DLD1 (cell line): Measurements from ENCODE around the gene ADAMTS13.
"Not testable (repeated sequence)": the region's sequence is repeated elsewhere in the genome, so short reads cannot be mapped to it uniquely, and the experiment has no call there.

Source experiments
- in situ Hi-C: cut with HindIII; loops from 2 replicates; pipeline ENCODE4 v1.10.0; 2017; ENCODE audit warnings: low sequenced_read_pairs

Gene ADAMTS13

GRCh38 chr9:133451865-133452264 lies 29.7 kb downstream of the ADAMTS13 start:
- in situ Hi-C loops = not testable (repeated sequence)

GRCh38 chr9:133452562-133452961 lies 30.4 kb downstream of the ADAMTS13 start:
- in situ Hi-C loops = no loop called here

- in situ Hi-C loops = no loop called here
These were observed 31.5 kb downstream of the ADAMTS13 start for GRCh38 chr9:133453651-133454050.

- in situ Hi-C loops = no loop called here
These were observed 32.2 kb downstream of the ADAMTS13 start for GRCh38 chr9:133454325-133454724.

- in situ Hi-C loops = no loop called here
These were observed 32.9 kb downstream of the ADAMTS13 start for GRCh38 chr9:133454943-133455673.

- in situ Hi-C loops = no loop called here
These were observed 33.8 kb downstream of the ADAMTS13 start for GRCh38 chr9:133455936-133456335.

- in situ Hi-C loops = no loop called here
These were observed 34.2 kb downstream of the ADAMTS13 start for GRCh38 chr9:133456409-133456808.

- in situ Hi-C loops = no loop called here
These were observed 35.1 kb downstream of the ADAMTS13 start for GRCh38 chr9:133457233-133457632.

- in situ Hi-C loops = no loop called here
These were observed 35.6 kb downstream of the ADAMTS13 start for GRCh38 chr9:133457748-133458147.

GRCh38 chr9:133458643-133459312 lies 36.6 kb downstream of the ADAMTS13 start:
- in situ Hi-C loops = no loop called here

- in situ Hi-C loops = no loop called here
These were observed 37.6 kb downstream of the ADAMTS13 start, which contains the start of gene CACFD1 for GRCh38 chr9:133459476-133460404. TSS of gene CACFD1 (plus strand) at chr9:133459978. CDS start at chr9:133460067, 89 bp downstream.

GRCh38 chr9:133460405-133461175 lies 38.4 kb downstream of the ADAMTS13 start:
- in situ Hi-C loops = no loop called here

- in situ Hi-C loops = no loop called here
These were observed 39.8 kb downstream of the ADAMTS13 start for GRCh38 chr9:133461975-133462374.

GRCh38 chr9:133463234-133463863 lies 41.2 kb downstream of the ADAMTS13 start:
- in situ Hi-C loops = no loop called here

GRCh38 chr9:133463864-133464615 lies 41.9 kb downstream of the ADAMTS13 start:
- in situ Hi-C loops = no loop called here

GRCh38 chr9:133464638-133465037 lies 42.5 kb downstream of the ADAMTS13 start:
- in situ Hi-C loops = no loop called here

GRCh38 chr9:133465984-133466383 lies 43.8 kb downstream of the ADAMTS13 start:
- in situ Hi-C loops = no loop called here

GRCh38 chr9:133467101-133467500 lies 44.9 kb downstream of the ADAMTS13 start:
- in situ Hi-C loops = no loop called here

- in situ Hi-C loops = no loop called here
These were observed 46.2 kb downstream of the ADAMTS13 start for GRCh38 chr9:133468374-133468773.
